Hippocampal formation (tissue), 2 donors: ENCODE results near the gene UMOD.

ENCODE experiments used
- DNase-seq, 2 donors: peaks; one replicate each; lab custom pipeline; 2025; lab: John Stamatoyannopoulos, UW

UMOD gene

DNA sequence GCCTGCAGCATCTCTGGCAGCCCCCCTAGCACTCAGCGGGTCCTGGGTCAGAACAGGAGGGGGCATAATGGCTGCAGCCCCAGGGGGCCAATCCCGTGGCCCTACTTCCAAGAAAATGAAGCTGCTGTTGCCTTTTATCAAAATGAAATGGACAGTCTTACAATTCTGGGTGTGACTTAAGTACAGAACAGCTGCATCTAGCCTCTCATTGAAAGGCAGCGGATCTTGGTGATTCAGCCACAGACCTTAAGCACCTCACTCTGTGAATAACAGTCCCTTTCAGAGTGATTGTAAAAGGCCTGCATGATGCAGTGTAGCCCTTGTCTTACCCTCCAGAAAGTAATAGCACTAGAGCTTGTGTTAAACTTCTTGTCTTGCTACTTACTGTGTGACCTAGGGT, 11.5 kb upstream of the UMOD start:
- DNase-seq = no peak

DNA sequence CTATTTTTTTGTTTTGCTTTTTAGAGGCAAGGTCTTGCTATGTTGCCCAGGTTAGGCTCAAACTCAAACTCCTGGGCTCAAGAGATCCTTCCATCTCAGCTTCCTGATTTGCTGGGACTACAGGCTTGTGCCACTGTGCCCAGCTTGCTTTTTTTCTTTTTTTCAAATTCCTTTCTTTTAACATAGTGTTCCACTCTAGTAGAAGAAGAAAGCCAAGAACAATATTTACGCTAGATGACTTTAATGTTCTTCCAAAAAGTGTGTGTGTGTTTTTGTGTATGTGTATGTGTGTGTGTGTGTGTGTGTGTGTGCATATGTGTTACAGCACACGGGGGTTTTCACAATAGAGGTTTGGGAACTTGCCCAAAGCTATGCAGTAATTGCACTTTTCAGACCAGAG, 10.7 kb upstream of the UMOD start:
- no peak for DNase-seq

DNA sequence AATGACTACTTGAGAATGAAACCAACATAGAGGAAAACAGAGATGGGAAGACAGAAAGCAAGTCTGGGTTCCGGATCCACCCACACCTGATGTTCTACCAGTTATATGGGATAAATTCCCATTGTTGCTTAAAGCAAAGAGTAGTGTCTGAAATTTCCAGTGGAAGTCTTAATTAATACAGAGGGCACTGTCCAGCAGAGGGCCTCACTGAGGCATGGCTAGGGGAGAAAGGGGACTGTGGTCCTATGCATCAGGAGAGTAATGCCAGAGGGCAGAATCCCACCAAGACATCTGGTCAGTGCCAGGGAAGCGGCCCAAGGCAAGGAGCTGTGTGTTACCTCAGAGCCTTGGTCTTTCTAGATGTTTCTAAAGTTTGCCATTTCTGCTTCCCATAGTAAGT, 7.5 kb upstream of the UMOD start:
- no peak for DNase-seq

DNA sequence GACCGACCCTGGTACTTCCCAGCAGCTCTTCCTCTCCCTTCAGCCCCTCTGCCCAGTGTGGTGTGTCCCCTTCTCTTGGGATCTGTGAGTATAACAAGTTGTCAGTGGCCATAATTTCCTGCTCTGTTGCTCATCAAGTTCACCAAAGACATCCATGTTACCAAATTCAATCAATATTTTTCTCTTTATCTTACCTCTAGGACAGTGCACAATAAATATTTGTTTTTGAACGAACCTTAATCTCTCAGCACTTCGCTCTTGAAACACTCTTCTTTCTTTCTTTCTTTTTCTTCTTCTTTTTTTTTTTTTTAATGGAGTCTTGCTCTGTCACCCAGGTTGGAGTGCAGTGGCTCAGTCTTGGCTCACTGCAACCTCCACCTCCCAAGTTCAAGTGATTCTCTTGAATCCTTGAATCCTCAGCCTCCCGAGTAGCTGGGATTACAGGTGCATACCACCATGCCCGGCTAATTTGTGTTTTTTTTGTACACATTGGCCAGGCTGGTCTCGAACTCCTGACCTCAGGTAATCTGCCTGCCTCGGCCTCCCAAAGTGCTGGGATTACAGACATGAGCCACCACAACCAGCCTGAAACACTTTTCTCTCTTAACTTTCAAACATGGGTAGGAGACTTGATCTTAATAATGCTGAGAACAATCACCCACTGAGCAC, 2.7 kb upstream of the UMOD start:
- DNase-seq = no peak

DNA sequence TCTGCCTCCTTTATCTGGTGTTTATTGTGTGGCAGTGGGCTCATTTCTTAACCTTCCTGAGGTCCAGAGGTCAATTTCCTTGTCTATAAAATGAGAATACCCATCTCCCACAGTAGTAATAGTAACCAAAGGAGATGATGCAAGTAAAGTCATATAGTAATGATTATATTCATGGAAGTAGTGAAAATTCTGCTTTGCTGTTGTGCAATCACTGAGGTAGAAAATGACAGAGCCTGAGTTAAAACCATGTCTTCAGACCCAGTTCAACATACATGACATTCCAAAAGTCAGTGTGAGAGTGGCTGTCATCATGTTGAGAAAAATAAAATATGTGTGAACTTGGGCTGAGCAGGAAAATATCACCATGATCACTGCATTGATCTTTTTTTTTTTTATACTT, 864 bp upstream of the UMOD start:
- DNase-seq = no peak

DNA sequence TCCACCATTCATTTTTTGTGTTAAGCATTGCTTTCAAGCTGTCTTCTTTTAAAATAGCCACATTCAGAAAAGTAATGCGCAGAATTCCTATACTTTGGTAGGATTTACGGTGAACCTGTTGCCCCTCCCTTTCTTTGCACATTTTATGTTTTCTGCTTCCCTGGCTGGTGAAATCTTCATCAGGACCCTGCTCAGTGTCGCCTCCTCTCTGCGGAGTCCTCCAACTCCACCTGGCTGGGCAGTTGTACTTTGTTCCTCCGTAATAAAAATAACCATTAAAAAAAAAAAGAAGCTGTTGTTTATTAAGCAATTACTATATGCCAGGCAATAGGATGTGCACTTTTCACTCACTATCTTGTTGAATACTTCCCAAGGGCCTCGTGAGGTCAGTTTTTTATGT, 2.9 kb downstream of the UMOD start:
- no peak for DNase-seq

DNA sequence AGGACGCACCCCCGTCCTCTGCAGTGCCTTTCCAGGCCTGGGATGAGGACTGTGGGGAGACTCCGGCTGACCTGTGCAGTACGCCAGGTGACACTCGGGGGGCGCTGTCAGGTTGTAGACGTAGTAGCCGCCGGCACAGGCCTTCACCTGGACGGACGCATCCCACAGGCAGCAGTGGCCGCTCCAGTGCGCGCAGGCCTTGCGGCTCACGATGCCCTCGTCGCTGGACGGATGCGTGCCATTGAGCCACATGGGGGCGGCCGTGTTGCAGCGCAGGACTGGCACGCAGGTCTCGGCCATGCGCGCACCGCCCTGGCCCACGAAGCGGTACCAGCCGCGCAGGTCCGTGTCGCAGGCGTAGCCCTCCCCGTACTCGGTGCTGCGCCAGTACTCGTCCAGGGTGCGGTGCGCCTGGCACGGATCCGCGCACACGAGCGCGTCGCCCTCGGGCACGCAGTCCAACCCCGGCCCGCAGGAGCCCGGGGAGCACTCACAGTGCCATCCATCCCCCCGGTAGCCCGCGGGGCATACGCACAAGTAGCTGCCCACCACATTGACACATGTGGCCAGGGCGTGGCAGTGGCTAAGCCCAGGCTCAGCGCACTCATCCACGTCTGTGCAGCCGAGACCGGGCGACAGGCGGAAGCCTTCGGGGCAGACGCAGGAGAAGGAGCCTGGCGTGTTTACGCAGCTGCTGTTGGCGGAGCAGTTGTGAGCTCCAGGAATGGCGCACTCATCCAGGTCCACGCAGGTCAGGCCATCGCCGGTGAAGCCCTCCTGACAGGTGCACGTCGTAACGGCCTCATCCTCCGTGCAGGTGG, 3.9 kb downstream of the UMOD start:
- DNase-seq = no peak

DNA sequence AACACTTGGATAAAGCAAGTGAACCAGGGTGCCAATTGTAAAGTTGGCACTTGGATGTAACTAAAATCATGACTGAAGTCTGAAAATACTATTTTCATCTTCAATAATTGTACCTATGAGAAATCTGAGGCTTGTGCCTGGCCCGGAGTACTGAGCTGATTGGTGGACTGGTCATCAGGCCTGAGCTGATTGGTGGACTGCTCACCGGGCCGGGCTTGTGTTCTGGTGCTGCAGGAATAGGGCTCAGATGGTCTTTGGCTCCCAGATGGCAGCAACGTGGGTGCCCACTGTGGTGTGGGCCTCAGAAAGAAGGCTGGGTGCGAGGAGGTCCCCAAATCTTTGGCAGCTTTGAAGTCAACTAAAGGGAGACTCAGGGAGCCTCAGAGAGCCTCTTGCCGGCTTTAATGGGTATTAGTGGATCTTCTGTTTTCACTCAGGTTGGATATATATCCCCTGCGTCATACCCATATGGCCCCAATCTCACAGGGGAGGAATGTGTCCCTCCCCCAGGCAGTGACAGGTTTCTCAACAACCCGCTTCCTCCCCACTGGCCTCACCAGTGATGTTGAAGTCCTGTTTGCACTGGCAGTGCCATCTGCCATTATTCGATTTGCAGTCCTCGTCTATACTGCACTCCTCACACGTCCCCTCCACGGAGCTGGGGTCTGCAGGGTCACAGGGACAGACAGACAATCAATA, 4.7 kb downstream of the UMOD start:
- no peak for DNase-seq

DNA sequence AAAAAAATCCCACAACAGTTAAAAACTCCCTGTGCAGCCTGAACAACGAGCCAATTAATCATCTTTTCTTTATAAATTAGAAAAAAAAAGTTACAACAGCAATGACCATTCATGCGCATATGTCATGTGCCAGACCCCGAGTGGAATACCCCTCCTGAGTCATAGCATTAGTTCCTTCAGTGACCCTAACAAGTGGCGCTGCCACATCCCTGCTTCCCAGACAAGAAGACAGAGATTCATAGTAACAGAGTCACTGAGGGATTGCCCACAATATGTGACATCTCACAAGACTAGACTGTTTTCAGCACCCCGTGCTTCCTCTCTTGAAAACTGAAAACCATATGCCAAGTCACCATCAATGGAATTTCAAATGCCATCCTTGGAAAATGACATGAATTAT, 7.9 kb downstream of the UMOD start:
- DNase-seq = no peak

DNA sequence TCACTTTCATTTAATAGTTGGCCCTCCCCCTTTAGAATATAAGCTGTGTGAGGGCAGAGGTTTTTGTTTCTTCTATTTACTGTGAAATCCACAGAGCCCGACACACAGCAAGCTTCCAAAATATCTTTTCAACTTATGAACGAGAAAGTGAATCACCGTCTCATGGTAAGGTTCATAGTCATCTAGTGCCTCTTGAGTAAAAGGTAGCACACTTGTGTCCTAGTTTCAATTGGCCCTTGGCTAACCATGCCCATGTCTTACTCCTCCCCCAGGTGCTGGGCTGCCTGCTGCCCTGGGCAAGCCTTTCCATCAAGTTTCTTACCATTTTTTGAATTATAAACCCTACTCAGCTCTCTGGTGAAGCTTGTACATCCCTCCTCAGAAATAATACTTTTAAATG, 12.8 kb downstream of the UMOD start:
- no peak for DNase-seq

DNA sequence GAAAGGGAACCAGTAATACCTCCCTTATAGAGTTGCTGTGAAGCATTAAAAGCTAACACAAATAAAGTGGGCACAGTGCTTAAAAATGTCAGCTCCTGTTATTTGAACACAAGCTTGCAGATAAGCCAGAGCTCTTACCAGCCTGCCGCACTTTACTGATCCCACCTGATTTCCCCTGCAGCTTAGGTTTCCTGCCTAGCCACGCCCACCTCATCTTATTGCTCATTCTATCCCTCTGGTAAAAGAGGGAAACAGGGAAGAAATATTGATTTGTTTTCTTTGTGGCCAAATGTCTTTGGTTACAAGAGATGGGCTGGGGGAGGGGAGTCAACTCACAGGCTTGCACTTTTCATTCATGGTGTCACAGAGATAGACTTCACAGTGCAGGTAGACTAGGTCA, 15.6 kb downstream of the UMOD start:
- no peak for DNase-seq

DNA sequence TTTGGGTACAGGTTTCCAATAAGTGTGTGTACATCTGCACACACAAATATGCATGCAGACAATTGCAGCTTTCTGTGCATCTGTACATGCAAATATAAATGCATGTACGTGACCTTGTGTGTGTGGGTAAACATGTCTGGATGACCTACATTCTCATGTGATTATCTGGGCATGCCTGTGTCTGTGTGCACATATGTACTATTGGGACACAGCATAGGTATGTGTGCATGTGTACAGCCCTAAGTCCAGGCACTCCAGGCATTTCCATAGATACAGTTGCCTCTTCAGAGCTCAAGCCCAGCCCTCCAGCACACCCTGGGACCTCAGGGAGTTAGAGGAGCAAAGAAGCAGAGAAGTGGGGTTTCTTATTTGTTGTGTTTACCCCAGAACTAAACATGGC, 18.1 kb downstream of the UMOD start:
- DNase-seq = no peak

DNA sequence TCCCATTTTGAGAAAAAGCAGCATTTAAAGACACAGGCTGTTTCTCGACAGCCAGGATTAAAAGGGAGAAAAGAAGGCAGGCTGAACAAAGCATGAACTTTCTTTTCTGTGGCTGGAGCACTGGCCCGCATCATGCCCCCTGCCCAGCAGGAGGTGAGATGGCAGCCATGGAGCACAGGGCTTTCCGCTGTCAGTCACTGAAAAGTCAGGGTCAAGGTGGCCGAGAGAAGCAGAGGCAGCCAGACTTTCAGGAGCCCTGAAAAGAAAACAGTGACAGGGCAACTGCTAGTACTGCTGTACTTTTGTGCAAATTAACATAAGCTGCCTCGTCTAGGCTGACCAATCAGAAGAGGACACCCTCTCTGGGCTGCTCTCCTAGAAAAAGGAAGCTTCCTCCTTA, 19.4 kb downstream of the UMOD start:
- no peak for DNase-seq

DNA sequence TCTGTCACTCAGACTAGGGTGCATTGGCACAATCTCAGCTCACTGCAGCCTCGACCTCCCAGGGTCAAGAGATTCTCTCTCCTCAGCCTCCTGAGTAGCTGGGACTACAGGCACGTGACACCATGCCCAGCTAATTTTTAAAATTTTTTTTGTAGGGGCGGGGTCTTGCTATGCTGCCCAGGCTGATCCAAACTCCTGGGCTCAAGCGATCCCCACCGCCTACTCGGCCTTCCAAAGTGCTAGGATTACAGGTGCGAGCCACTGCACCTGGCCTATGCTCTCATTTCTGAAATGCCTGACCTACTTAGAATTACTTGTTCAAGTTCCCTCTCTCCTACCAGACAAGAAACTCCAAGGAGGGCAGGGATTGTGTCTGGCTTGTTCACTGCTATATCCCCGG, 20.1 kb downstream of the UMOD start:
- DNase-seq = no peak

DNA sequence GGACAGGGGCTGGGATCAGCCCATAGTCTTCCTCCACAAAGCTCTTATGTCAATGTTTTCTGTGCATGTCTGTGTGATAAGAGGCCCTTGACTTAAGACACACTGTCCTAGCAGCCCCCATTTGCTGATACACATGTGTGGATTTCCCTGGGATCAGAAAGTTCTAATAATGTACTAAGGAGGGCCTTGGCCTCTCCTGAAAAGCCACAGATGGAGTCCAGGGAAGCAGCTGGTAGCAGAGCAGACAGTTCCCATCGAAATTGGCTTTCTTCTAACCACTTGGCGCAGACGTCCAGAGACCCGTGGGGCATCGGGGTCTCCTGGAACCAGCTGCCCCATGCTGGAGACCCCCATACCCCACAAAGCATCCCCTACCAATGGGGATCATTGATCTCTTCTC, 20.9 kb downstream of the UMOD start:
- DNase-seq = no peak

DNA sequence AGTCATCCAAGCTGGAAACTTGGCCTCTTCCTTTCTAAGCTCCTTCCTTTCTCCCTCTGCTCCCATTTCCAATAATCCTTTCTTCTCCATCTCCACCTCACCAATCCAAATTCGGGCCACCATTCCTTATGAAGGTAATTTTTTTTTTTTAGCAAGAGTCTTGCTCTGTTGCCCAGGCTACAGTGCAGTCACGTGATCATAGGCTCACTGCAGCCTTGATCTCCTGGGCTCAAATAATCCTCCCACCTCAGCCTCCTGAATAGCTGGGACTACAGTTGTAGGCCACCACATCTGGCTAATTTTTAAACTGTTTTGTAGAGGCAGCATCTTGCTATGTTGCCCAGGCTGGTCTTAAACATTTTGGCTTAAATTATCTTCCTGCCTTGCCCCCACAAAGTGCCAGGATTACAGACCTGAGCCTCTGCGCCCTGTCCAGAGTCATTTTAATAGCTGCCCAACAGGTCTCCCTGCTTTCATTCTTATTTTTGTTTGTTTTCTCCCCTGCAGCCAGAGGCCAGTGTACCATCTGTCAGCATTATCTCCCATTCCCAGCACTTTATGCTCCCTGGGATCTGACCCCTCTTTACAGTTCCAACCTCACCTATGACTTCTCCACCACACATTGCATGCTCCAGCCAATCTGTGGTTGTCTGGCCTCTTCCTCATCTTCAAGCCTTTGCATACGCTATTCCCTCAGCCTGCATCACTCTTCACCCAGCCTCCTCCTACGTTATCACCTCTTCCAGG, 22.9 kb downstream of the UMOD start:
- no peak for DNase-seq

DNA sequence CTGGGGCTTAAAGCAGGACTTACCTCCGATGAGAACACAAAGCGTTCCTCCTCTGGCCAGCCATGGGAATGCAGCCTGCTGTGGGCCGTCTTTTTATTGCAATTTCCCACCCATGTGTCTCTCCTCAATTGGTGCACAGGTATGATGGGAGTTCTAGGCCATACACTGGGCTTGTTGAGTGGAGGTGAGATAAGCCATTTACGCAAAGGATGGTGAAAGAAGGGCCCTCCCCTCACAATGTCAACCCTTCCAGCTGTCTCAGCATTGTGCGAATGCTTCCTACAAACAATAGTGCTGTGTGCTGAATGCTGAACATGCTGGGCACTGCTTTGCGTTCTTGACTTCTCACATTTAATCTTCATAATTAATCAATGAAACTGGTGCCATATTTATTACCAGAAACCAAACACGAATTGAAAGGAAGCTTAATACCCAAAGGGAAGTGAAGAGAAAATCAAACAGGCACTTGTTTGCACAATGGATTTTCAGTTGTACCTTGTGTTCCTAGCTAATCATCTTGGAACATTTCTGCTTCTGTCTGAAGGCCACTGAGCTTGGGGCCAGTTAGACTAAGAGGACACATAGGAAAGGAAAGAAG, 25.0 kb downstream of the UMOD start, which contains the start of gene GP2:
GP2 (minus strand) TSS at position 70 of the 598 bp plus-strand sequence. CDS start 1,082 bp downstream, outside the sequence.
- DNase-seq = no peak

DNA sequence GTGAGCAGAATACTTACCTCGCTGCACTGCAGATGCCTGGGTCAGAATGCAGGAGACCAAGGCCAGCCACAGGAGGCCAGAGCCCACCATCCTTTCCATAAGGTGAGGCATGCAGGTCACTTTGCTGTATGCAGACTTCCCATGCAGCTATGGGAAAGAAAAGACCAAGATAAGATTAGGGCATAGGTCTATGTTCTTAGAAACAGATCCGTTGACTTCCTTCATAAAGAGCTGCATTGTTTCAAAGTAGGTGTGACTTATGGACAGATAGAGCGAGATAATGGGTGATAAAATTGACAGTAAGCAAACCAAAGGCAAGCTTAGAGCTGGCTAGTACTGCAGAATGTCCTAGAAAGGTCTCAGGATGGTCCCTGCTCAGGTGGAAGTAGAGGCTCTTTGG, 26.2 kb downstream of the UMOD start:
- no peak for DNase-seq

DNA sequence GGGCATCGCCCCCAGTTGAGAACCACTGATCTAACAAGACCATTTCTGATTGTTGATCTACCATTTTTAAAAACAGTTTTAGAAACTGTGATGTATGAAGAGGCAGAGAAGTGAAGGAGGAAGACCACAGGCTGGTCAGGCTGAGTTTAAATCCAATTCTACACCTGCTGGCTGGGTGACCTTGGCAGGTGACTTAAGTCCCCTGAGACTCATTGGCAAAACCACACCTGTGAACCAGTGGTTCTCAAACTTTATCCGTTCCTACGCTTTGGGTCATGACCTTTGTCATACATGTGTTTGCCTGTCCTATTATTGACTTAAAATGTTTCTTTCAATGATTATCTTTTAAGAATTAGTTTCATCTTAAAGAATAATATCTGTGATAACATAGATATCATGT, 27.5 kb downstream of the UMOD start:
- DNase-seq = no peak

DNA sequence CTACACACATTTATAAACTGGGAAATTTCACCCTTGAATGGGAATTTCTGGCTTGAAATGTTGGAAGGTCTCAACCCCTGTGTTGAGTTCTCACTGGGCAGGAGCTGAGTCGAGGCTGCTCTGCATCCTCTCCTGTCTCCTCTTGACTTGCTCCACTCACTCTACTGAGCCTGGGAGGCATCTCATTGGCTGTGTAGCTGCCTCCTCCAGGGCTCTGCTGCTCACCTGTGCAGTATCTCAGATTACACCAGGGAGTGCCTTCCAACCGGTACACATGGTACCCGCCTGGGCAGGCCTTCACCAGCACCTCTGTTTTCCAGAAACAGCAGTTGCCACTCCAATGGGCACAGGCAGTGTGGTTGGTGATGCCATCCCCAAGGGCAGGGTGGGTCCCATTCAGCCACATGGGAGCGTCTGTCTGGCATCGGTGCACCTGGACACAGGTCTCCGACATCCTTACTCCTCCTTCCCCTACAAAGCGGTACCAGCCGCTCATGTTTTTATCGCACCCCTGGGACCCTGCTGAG, 28.9 kb downstream of the UMOD start:
- DNase-seq = no peak

DNA sequence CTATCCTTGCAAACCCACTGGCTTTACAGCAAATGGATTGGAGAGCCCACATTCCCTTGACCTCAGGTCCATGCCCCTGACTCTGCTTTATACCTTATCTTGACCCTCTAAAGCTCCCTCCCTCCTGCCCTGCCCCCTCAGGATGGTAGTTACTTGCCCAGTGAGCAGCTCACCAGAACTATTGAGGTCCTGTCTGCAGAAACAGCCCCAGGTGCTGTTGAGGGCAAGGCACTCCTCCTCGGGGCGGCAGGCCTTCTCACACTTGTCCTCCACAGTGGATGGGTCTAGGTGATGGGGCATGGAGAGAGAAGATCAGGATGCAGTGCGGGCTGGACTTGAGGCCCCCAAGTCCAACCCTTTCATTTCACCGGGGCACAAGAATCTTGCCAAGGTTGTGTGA, 29.8 kb downstream of the UMOD start:
- no peak for DNase-seq

DNA sequence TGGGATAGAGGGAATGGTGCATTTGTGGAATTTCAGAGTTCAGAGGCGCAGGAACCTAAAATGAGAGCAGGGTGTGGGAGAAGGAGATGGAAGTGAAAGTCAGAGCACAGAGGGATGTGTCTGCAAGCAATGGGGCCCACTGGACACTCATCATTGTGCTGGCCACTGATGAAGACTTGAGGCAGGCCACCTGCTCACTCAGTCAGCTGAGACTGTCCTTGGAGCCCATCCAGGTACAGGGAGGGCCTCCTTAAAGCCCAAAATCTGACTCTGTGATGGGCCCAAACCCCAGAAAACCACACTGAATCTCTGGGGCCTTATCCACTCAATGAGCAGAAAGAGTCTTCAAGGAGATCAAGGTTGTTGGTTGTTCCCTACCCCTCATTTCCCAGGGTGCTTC, 30.8 kb downstream of the UMOD start:
- DNase-seq = no peak
